ENCODE results near the gene PPARA.
"Not testable (repeated sequence)": the region's sequence is repeated elsewhere in the genome, so short reads cannot be mapped to it uniquely, and the experiment has no call there.

Gene PPARA

DNA sequence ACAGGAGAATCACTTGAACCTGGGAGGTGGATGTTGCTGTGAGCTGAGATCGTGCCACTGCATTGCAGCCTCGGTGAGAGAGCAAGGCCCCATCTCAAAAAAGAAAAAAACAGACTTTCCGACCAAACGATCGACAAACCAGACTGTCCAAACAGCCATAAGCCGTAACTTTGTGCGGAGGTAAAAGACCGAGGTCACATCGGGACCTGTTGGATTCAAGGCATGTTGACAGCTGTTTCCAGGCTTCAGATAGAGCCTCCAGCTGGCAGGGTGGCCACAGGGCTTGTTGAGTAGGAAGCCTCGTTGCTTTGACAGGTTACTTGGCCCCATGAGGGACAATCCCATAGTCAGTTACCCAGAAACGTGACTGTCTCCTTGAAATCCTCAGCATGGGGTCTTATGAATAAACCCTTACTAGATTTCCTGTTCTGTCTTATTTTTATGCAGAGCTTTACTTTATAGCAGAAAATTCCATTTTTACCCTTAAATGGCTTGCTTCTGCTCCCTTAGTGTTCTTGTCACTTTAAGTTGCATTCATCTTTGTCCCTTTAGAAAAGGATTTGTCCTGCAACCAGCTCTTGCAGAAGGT is 22.3 kb downstream of the PPARA start:
- DNase-seq (ENCODE audit: low spot score): no peak

DNA sequence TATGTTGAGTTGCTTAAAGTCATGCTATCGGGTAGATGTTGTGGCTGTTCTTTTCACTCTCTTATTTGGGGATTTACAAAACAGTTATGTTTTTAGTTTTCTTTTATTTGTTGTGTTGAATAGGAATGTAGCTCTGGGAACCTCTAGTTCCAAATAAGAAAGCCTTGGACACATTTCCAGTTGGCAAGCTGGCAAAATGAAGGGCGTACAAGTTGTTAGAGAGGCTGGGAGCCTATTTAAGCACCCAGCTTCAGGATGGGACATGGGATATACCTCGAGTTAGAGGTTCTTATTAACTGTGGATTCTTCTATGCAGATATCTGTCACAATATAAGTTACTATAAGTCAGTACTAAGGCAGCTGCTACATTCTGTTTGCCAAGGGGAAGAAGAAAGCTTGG is 22.8 kb downstream of the PPARA start:
- no peak for DNase-seq (ENCODE audit: low spot score)

DNA sequence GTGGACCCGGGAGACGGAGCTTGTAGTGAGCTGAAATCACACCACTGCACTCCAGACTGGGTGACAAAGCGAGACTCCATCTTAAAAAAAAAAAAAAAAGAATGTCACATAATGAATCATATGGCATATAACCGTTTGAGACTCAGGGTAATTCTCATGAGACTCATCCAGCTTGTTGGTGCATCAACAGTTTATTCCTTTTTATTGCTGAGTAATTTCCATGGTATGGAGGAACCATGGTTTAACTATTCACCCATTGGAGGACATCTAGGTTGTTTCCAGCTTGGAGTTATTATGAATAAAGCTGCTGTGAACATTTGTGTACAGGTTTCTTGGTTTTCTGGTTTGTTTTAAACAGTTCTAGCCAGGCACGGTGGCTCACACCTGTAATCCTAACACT is 25.3 kb downstream of the PPARA start:
- DNase-seq (ENCODE audit: low spot score): no peak

DNA sequence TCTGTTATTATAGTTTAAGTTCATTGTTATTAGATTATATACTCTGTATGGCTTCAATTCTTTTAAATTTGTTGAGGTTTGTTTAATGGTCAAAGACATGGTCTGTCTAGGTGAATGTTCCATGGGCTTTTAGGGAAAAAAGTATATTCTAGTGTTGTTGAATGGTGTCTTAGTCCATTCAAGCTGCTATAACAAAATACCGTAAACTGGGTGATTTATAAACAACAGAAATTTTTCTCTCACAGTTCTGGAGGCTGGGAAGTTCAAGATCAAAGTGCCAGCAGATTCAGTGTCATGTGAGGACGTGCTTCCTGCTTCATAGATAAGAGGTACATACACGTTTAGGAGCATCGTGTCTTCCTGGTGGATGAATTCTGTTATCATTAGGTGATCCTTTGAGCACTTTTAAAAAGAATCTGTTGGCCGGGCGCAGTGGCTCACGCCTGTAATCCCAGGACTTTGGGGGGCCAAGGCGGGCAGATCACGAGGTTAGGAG is 26.2 kb downstream of the PPARA start:
- DNase-seq (ENCODE audit: low spot score): no peak

DNA sequence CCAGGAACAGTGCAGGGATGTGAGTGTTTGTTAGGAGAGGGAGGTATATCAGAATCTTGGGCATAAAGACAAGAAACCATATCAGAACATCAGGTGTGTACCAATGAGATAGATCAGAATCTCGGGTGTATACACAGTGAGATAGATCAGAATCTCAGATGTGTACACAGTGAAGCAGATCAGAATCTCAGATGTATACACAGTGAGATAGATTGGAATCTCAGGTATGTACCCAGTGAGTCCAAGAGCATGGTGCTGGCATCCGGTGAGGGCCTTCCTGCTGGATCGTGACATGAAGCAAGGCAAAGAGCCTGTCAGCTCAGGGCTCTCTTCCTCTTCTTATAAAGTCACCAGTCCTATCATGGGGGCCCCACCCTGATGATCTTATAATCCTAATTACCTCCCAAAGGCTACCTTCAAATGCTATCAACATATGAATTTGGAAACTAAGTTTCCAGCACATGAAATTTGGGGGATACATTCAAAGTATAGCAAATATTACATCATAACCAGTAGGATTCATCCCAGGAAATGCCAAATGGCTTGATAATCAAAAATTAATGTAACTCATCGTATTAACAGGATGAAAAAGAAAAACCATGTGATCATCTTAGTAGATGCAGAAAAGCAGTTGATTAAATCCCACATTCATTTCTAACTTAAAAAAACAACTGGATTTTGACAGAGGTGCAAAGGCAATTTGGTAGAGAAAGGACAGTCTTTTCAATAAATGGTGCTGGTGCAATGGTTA is 28.6 kb downstream of the PPARA start:
- DNase-seq (ENCODE audit: low spot score): no peak

GRCh38 chr22:46179748-46180147 is 29.4 kb downstream of the PPARA start:
- no peak for DNase-seq (ENCODE audit: low spot score)

- no peak for DNase-seq (ENCODE audit: low spot score)
These were observed 30.2 kb downstream of the PPARA start for GRCh38 chr22:46180370-46181137.

- no peak for DNase-seq (ENCODE audit: low spot score)
These were observed 33.4 kb downstream of the PPARA start for GRCh38 chr22:46183733-46184132.

- DNase-seq (ENCODE audit: low spot score): no peak
These were observed 35.0 kb downstream of the PPARA start for GRCh38 chr22:46185283-46185682.

GRCh38 chr22:46187862-46188261 is 37.5 kb downstream of the PPARA start:
- no peak for DNase-seq (ENCODE audit: low spot score)

- DNase-seq (ENCODE audit: low spot score): no peak
These were observed 42.1 kb downstream of the PPARA start for GRCh38 chr22:46192210-46192993.

DNA sequence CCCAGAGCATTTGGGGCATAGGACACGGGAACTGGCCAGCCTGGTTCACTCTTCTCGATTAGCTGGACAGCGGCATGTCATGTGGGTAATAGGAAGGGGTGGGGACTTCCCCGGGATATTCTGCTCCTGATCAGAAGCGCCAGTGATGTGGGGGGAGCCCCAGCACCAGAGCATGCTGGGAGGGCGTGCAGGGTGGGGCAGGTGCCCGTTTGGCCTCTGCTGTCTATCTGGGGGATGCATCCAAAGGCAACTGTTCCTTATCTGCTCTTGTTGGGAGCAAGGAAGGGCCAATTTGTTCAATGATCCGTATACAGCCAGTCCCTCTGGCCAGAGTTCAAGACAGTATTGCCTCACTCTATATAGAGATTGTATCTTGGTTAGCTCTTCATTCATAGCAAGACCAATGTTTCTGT is 43.6 kb downstream of the PPARA start:
- DNase-seq (ENCODE audit: low spot score): no peak

DNA sequence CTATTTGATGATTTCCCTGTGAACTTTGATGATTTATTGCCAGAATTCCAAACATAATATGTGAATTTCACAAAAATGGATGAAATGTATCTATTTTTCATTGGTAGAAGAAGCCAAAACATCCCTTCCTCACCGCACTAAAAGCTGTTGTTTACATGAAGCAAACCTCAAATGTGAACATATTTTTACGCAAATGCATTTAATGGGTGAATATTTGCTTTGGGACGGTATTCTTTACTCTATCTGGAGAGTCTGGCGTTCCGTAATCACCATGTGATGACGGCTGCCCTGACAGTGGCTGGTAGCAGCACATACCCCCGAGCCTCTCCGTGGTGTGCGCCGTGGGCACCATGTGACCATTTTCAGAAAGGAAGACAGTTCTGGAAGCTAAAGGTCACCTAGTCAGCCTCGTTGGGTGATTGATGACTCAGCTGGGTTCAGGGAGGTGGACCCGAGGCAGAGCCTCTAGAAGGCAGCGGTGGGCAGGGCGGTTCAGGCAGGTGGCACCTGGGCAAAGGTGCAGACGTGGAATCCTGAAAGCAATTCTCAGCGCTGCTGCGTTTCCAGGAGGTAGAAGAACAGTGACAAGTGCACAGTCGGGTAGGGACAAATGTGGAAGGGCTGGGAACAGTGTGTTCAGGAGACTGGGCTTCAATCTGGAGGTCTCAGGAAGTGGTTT is 45.3 kb downstream of the PPARA start:
- no peak for DNase-seq (ENCODE audit: low spot score)

GRCh38 chr22:46196278-46196677 is 46.0 kb downstream of the PPARA start:
- DNase-seq (ENCODE audit: low spot score): no peak

DNA sequence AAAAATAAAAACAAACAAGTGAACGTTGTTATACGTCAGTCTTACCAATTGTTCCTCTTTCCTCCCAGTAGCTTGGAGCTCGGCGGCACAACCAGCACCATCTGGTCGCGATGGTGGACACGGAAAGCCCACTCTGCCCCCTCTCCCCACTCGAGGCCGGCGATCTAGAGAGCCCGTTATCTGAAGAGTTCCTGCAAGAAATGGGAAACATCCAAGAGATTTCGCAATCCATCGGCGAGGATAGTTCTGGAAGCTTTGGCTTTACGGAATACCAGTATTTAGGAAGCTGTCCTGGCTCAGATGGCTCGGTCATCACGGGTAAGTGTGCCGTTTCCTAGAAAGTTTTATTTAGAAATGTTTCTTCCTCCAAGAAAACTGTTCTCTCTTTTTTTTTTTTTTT is 47.9 kb downstream of the PPARA start:
- no peak for DNase-seq (ENCODE audit: low spot score)

GRCh38 chr22:46198806-46199205 is 48.5 kb downstream of the PPARA start:
- DNase-seq (ENCODE audit: low spot score): not testable (repeated sequence)

GRCh38 chr22:46201059-46201757 is 50.9 kb downstream of the PPARA start:
- no peak for DNase-seq (ENCODE audit: low spot score)

- no peak for DNase-seq (ENCODE audit: low spot score)
These were observed 52.7 kb downstream of the PPARA start for GRCh38 chr22:46202897-46203600.

DNA sequence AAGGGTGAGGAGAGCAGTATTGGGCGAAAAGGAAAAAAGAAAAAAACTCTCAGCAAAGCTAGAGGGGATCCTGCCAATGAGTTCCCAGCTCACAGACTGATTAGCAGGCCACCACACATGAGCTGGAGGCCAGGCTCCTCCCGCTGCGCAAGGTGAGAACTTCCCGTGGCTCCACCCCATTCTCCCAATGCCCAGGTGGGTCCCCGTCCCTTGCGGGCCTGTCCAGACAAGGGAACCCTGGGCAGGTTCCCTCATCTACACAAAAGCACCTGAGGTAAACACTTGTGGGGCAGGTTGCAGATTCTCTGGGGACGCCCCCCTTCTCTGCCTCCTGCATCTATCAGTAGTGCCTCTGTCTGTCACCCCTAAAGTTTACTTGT is 53.3 kb downstream of the PPARA start:
- DNase-seq (ENCODE audit: low spot score): no peak

- DNase-seq (ENCODE audit: low spot score): no peak
These were observed 58.9 kb downstream of the PPARA start for GRCh38 chr22:46209262-46209661.

Data from NAMALWA (cell line).